Measurements from ENCODE around the gene SQSTM1. TPM values are rescaled to one million over a fixed set of nuclear protein-coding genes. Genes with fewer than 3 reads are reported as not detected.

The SQSTM1 gene
- total RNA-seq, 4 donors from 2014 or later = 416 to 877 (median 516) TPM

- no peak for TF ChIP-seq CTCF (IDR thresholded peaks at IDR 0.05; ENCODE audit: low read depth)
Measured at GRCh38 chr5:179886190-179886911, 65.6 kb downstream of the SQSTM1 start.

- TF ChIP-seq CTCF (IDR thresholded peaks at IDR 0.05; ENCODE audit: low read depth) = no peak
Measured at GRCh38 chr5:179887095-179887494, 66.4 kb downstream of the SQSTM1 start.

Small RNA genes within 50 kb of the gene (small RNA-seq; reads per million reads assigned to genes)
- gene MIR1229 = 0.36 reads per million
- gene RF00019 = 0.49 reads per million

Other genes with a start within 250 kb of the SQSTM1 start
- gene HNRNPH1, start 197.2 kb upstream of the SQSTM1 start, total RNA-seq = 100 to 1,000 TPM; 447 to 493 (median 473) TPM
- not detected for gene CBY3, start 139.9 kb upstream of the SQSTM1 start, total RNA-seq
- gene CANX, start 121.9 kb upstream of the SQSTM1 start, total RNA-seq = 100 to 1,000 TPM; 304 to 430 (median 379) TPM
- gene MAML1, start 88.1 kb upstream of the SQSTM1 start, total RNA-seq = 10 to 100 TPM; 16.0 to 22.4 (median 18.6) TPM
- 1 to 10 TPM in 3 of 4 donors, not detected in 1; 2.7 to 8.8 (median 7.0) TPM for gene LTC4S, start 26.9 kb upstream of the SQSTM1 start, total RNA-seq
- 100 to 1,000 TPM in 1 of 4 donors, 10 to 100 TPM in 3; 47.9 to 101 (median 84.2) TPM for gene MGAT4B, start 14.0 kb upstream of the SQSTM1 start, total RNA-seq
- 10 to 100 TPM; 14.5 to 46.0 (median 31.0) TPM for gene MRNIP, start 37.9 kb downstream of the SQSTM1 start, total RNA-seq
- gene TBC1D9B, start 87.0 kb downstream of the SQSTM1 start, total RNA-seq = 100 to 1,000 TPM in 3 of 4 donors, 10 to 100 TPM in 1; 87.6 to 142 (median 122) TPM